NCI-H524 treated with DMSO at 0.1 percent for 48 hours (cell line): Measurements from ENCODE around the gene GNPTG.
A peak's percentile ranks its signal among the peaks of the same experiment; 100 is the strongest.

Source experiments
- DNase-seq: peaks from one replicate; lab custom pipeline; 2025; lab: John Stamatoyannopoulos, UW

GNPTG gene

DNA sequence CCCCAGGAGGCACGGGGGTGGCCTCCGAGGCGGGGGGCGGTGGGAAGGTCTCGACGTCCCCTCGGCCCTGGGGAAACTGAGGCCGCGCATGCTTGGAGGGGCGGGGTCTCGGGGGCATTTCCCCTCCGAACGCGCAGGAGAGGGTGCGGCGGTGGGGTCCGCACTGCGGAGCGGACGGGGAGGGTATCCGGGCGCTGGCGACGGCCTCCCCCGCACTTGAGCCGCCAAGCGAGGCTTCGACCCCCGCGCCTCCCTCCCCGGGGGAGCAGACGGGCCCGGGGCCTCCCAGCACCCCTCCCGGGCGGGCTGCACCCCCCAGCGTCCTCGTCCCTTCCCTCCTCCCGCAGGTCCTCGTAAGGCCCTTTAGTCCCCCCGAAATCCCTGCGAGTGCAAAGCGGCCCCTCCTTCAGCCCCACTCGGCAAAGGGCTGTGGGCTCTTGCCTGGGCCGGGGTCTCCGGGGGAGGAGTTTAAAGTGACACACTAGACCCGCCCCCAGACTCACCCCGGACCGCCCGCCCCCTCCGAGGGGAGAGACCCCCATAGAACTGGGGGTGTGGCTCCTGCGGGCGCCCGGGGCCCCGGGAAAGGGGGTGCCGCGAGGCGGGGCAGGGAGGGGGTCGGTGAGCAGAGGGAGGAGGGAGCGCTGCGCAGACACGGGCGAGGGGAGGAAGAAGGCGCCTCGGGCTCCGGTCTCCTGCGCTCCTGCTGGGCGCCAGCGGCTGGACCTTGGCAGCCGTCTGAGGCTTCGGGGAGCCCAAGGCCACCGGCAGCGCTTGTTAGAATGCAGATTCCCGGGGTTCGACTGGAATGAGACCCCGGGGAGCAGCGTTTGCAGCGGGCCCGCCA is 17.7 kb upstream of the GNPTG start:
- no peak for DNase-seq

DNA sequence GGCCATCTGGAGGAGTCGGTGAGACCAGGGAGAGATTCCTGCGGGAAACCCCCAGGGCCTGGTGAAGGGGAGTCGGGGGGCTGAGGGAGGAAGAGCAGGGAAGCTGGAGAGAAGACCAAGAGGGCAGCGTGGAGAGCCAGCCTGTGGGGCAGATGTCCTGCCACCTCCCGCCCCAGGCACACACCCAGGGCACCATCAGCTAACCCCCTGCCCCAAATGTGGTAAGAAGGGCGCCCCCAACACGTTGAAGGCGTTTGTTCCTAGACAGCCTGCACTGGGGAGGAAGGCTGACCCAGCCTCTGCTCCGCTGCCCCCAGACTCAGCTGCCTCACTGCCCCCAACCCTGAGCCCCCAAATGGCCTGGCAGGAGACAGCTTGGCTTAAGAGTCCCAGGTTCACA is 17.0 kb upstream of the GNPTG start:
- no peak for DNase-seq

DNA sequence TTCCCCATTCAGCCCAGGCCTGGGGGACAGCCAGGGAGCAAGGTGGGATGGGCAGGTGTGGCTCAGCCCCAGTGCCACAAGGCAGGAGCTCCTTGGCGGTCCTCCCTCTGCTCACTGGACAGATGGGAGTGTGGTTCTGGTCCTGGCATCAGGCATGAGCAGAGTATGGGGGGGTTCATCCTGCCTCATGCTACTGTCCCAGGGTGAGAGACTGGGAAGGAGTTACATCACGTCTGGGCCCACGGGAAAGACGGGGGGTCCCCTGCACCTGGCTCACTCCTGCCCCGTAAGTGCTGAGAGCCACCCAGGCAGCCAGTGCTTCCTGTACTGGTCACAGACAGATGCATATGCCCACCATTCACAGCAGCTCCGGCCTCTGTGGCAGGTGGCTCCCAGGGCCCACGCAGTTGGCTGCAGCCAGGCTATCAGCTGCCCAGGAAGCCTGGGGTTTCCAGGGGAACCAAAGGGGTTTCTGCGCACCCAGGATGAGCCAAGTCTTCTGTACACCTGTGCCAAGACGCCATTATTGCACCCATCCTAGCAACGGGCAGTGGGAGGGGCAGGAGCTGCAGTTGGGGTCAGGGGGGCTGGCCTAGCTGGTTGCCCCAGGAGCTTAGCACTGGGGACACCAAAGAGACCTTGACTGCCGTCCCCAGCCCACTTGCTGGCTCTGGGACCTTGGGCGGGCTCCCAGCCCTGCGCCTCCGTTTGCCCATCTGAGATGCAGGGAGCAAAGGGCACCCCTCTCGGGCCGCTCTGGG is 16.3 kb upstream of the GNPTG start:
- DNase-seq, result no peak

GRCh38 chr16:1335996-1336395 is 15.7 kb upstream of the GNPTG start:
- no peak for DNase-seq

DNA sequence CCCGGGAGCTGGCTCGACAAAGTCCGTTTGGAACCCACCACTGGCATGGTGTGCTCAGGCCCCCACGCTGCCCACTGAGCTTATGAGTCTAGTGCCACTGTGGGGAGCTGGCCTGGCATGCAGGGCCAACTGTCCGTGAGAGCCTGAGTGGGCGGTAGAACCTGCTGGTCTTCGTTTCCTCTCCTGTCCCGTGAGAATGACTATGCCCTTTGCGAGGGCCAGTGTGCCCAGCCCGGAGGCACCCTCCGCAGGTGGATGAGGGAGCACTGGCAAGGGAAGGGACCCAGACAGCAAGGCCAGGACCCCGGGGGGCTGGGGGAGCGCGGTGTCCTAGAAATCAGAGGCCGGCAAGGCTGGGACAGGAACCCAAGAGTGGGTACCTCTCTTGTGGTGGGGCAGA is 15.1 kb upstream of the GNPTG start:
- no peak for DNase-seq

DNA sequence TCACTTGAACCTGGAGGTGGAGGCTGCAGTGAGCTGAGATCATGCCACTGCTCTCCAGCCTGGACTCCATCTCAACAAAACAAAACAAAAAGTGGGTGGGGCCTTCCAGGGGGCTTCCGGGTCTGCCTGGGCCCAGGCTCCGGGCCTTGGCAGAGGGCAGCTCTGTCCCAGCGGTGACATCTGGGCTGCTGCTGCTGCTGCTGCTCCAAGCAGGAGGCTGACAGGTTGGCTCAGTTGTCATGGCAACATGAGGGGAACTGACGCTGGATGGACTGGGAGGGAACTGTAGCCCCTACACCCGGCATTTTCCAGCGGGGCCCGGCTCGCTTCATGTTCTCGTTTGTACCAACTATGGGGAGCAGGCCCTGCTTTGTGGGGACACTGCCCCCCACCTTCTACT is 14.2 kb upstream of the GNPTG start:
- no peak for DNase-seq

DNA sequence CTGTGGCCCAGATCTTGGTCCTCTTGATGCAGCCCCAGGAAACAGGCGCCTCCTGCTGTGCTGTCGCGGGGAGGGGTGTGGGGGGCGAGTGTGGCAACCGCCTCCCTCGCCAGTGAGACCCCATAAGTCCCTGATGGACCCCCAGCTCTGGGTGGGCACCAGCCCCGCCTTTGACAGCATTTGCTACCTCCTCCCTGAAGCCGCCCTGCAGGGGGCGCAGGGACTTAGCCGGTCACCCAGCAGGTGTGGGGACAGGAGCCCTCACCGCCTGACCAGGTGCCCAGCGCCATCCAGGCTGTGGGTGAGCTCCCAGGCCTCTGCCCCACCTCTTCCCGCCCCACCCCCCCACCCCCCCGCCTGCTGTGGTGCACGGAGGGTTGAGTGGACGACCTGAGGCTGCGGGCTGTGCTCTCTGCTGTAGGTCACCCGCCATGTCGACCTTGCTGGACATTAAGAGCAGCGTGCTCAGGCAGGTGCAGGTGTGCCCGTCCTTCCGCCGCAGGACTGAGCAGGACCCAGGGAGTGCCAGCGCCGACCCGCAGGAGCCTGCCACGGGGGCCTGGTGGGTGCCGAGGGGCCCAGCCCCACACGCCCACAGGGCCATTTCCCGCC is 13.5 kb upstream of the GNPTG start:
- no peak for DNase-seq

DNA sequence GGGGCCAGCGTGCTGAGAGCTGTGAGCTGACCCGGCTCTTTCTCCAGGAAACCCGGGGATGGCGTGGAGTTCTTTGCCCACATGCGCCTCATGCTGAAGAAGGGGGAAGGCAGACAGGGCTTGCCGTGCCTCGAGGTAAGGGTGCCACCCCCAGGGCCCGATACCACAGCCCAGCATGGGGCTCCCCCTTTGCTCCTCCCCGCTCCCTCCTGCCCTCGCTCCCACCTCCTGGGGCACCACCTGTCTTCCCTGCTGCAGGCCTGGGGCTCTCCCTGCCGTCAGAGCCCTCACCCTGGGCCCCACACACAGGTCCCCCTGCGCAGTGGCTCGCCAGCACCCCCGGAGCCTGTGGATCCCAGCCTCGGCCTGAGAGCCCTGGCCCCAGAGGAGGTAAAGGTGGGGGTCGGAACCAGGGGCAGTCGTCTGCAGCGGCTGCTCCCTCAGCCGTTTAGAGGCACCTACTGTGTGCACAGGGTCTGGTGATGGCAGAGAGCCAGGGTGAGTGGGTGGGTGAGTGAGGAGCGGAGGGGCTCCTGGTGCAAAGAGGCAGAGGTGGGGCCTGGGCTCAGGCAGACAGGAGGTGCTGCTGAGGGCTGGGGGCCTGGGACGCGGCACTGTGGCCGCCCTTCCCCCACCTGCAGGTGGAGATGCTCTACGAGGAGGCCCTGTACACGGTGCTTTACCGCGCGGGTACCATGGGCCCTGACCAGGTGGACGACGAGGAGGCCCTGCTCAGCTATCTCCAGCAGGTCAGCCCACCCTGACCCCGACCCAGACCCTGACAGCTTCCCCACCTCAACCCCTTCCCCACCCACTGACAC is 12.7 kb upstream of the GNPTG start:
- no peak for DNase-seq

DNA sequence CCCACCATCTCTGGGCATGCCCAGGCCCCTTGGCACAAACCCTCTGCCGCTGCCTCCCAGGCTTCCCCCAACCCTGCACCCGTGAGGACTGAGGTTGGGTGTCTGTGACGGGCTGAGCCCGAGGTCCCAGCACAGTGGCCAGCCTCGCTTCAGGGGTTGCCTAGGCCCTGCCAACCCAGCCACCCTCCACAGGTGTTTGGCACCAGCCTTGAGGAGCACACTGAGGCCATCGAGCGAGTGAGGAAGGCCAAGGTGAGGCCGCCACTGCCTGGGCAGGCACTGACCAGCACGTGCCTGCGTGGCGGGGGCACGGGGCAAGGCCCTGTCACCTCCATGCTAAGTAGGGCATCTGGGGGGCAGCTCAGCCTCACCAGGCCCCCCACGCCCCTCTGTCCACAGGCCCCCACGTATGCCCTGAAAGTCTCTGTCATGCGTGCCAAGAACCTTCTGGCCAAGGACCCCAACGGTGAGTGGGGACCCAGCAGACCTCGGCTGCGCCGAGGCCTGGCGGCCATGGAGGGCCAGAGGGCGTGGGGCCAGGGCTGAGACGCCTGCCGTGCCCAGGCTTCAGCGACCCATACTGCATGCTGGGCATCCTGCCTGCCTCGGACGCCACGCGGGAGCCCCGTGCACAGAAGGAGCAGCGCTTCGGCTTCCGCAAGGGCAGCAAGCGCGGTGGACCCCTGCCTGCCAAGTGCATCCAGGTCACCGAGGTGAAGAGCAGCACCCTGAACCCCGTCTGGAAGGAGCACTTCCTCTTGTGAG is 10.8 kb upstream of the GNPTG start:
- DNase-seq, result no peak

GRCh38 chr16:1341495-1342420 is 10.0 kb upstream of the GNPTG start:
- DNase-seq, result no peak

DNA sequence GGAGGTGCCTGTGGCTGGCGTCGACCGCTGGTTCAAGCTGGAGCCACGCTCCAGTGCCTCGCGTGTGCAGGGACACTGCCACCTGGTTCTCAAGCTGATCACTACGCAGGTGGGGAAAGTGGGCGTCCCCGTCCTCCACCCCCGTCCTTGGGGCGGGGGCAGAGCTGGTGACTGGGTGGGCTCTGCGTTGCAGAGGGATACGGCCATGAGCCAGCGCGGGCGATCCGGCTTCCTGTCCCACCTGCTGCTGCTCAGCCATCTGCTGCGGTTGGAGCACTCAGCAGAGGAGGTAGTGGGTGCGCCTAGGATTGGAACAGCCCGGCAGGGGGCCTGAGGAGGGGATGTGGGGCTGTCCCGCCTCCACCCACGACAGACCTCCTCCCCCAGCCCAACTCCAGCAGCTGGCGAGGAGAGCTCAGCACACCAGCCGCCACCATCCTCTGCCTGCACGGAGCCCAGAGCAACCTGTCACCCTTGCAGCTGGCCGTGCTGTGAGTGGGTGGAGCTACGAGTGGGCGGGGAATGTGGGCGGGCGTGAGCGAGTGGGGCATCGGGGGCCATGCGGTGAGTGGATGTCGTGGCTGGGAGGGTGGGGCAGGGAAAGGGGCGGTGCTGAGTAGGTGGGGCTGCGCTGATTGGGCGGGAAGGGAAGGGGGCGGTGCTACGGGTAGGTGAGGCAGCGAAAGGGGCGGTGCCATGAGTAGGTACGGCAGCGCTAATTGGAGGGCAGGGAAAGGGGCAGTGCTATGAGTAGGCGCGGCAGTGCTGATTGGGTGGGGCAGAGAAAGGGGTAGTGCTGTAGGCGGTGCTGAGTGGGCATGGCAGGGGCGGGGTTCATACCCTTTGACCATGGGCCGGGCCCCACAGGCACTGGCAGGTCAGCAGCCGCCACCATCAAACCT is 9.0 kb upstream of the GNPTG start:
- peak; percentile 99 for DNase-seq

- no peak for DNase-seq
These were observed 8.1 kb upstream of the GNPTG start for GRCh38 chr16:1343428-1344242.

DNA sequence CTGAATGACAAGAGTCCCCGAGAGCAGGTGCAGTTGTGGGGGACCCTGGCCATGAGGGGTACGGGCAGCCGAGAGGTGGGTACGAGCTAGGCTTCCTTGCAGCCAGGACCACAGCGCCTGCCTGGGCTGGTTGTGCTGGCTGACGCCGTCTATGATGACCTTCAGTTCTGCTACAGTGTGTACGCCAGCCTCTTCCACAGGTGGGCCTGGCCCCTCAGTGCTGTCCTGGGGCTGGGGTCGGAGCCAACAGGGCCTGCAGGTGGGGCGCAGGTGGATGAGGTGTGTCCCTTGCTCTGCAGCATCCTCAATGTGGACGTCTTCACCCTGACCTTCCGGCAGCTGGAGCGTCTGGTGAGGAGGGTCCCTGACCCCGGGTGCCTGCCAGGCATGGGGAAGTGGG is 7.2 kb upstream of the GNPTG start:
- DNase-seq, result no peak

GRCh38 chr16:1345087-1345486 is 6.6 kb upstream of the GNPTG start:
- DNase-seq, result no peak

DNA sequence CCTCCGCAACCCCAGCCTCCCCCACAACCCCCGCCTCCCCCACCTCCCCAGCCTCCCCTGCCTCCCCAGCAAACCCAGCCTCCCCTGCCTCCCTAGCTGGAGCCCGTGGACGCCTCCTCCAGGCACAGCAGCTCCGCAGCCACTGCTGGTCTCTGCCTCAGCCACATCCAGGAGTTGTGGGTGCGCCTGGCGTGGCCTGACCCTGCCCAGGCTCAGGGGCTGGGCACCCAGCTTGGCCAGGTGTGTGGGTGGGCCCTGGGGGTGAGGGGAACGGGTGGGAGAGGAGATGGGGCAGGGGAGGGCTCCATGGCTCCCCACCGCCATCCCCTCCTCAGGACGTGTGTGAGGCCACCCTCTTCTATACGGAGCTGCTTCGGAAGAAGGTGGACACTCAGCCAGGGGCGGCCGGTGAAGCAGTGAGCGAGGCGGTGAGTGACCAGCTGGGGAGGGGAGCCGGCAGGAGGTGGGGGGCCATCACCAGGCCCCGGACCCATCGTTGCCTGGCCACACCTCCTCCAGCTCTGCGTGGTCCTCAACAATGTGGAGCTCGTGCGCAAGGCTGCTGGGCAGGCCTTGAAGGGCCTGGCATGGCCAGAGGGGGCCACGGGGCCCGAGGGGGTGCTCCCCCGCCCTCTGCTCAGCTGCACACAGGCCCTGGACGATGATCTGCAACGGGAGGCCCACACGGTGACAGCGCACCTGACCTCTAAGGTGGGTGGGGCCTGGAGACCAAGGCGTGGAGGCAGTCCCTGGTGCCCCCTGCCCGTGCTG is 5.9 kb upstream of the GNPTG start:
- no peak for DNase-seq

DNA sequence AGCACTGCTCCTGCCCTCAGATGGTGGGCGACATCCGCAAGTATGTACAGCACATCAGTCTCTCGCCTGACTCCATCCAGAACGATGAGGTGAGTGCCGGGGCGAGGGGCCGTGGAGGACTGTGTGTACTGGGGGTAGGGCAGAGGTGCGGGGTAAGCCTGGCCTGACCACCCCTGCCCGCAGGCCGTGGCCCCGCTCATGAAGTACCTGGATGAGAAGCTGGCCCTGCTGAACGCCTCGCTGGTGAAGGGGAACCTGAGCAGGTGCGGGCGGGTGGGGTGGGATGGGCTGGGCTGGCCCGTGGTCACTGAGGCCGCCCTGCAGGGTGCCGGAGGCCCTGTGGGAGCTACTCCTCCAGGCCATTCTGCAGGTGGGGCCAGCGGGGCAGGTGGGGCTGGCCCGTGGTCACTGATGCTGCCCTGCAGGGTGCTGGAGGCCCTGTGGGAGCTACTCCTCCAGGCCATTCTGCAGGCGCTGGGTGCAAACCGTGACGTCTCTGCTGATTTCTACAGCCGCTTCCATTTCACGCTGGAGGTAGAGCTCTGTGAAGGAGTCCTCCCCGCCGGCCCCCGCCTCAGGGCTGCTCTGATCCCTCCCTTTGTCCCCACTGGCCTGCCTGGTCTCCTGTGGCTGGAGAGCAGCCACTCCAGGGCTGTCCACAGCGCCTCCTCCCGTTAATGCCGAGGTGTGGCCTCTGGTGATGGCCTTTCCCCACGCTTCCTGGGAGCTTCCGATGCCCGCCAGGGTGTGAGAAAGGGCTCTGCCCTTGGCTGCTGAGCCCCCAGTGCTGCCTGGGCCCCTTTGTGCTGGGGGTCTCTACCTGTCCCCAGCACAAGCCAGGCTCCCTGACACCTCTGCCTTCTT is 5.1 kb upstream of the GNPTG start:
- no peak for DNase-seq
